Testis (tissue), 2 donors: ENCODE data around the gene TCERG1L.

ENCODE experiments used
- CTCF ChIP-seq, 3 experiments: fragments of 450-650 bp in 2 of 3; fragments of 200-600 bp in 1 of 3; sonication (generic) in 1 of 3; IDR thresholded peaks; one replicate each; pipeline ENCODE4 v1.5.1; 2016 to 2019; ENCODE audit warnings: antibody characterized with exemption in 3 of 3, mild to moderate bottlenecking in 2 of 3, moderate library complexity in 1 of 3
- POLR2A ChIP-seq: fragments of 450-650 bp; IDR thresholded peaks from one replicate; pipeline ENCODE4 v1.6.1; 2017; ENCODE audit warnings: antibody characterized with exemption, mild to moderate bottlenecking, moderate library complexity

DNA sequence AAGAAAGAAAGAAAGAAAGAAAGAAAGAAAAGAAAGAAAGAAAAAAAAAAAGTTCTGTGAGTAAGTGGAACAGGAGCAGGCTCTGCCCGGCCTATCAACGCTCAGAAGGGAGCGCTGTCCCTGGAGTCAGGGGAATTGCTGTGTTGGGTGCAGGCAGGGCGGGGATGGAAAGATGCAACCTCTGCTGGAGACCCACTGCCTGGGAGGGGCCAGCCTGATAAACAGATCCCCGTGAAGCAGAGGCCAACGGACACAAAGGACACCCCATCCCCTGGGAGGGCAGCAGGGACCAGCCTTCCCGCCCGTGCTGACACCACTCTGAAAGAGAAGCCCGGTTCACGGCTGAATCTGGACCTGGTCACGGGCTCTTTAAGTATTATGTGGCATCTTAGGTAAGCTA, 54.5 kb downstream of the TCERG1L start:
- TF ChIP-seq CTCF (IDR thresholded peaks at IDR 0.05), result no peak
- no peak for TF ChIP-seq POLR2A
